ENCODE measurements around the gene HEMGN.

HEMGN gene

GRCh38 chr9:97918611-97919010 lies 19.4 kb downstream of the HEMGN start:
- TF ChIP-seq CTCF (conservative IDR thresholded peaks at IDR 0.05; ENCODE audit: low read length) = no peak
- no peak overlapping the region for H3K4me3 ChIP-seq (ENCODE audit: low read length)
- DNase-seq (ENCODE audit: low read depth) = no peak

- TF ChIP-seq CTCF (conservative IDR thresholded peaks at IDR 0.05; ENCODE audit: low read length) = no peak
- DNase-seq (ENCODE audit: low read depth) = no peak
- H3K4me3 ChIP-seq (ENCODE audit: low read length) = no peak overlapping the region
Observed at GRCh38 chr9:97911970-97912369, 26.0 kb downstream of the HEMGN start.

GRCh38 chr9:97911528-97911927 lies 26.4 kb downstream of the HEMGN start:
- DNase-seq (ENCODE audit: low read depth) = no peak
- no peak for TF ChIP-seq CTCF (conservative IDR thresholded peaks at IDR 0.05; ENCODE audit: low read length)
- no peak overlapping the region for H3K4me3 ChIP-seq (ENCODE audit: low read length)

GRCh38 chr9:97910357-97910756 lies 27.6 kb downstream of the HEMGN start:
- no peak overlapping the region for H3K4me3 ChIP-seq (ENCODE audit: low read length)
- TF ChIP-seq CTCF (conservative IDR thresholded peaks at IDR 0.05; ENCODE audit: low read length) = no peak
- DNase-seq (ENCODE audit: low read depth) = no peak

GRCh38 chr9:97908705-97909104 lies 29.3 kb downstream of the HEMGN start:
- no peak overlapping the region for H3K4me3 ChIP-seq (ENCODE audit: low read length)
- DNase-seq (ENCODE audit: low read depth) = no peak
- no peak for TF ChIP-seq CTCF (conservative IDR thresholded peaks at IDR 0.05; ENCODE audit: low read length)

GRCh38 chr9:97907632-97908031 lies 30.3 kb downstream of the HEMGN start:
- DNase-seq (ENCODE audit: low read depth) = no peak
- no peak for TF ChIP-seq CTCF (conservative IDR thresholded peaks at IDR 0.05; ENCODE audit: low read length)
- H3K4me3 ChIP-seq (ENCODE audit: low read length) = no peak overlapping the region

GRCh38 chr9:97907046-97907445 lies 30.9 kb downstream of the HEMGN start:
- H3K4me3 ChIP-seq (ENCODE audit: low read length) = no peak overlapping the region
- no peak for DNase-seq (ENCODE audit: low read depth)
- no peak for TF ChIP-seq CTCF (conservative IDR thresholded peaks at IDR 0.05; ENCODE audit: low read length)

Measured in AG10803 (cell line).